ENCODE measurements around the gene GARNL3.

GRCh38 chr9:127229691-127230417 lies 34.7 kb upstream of the GARNL3 start:
- no peak for TF ChIP-seq CTCF (IDR thresholded peaks at IDR 0.05)
- no peak for TF ChIP-seq POLR2AphosphoS5 (IDR thresholded peaks at IDR 0.05)

Measured in gastroesophageal sphincter (tissue), 3 donors.